Activated T-cell treated with anti-CD3 and anti-CD28 coated beads, Interleukin-2, amount 50 U/mL, for 48 hours (primary cell): ENCODE data around the gene SLC30A7.
"Not testable (repeated sequence)": the region's sequence is repeated elsewhere in the genome, so short reads cannot be mapped to it uniquely, and the experiment has no call there.

Experiments
- DNase-seq, 2 experiments: peaks; one replicate each; pipeline ENCODE4 v3.0.0-alpha.2; 2020

Gene SLC30A7

DNA sequence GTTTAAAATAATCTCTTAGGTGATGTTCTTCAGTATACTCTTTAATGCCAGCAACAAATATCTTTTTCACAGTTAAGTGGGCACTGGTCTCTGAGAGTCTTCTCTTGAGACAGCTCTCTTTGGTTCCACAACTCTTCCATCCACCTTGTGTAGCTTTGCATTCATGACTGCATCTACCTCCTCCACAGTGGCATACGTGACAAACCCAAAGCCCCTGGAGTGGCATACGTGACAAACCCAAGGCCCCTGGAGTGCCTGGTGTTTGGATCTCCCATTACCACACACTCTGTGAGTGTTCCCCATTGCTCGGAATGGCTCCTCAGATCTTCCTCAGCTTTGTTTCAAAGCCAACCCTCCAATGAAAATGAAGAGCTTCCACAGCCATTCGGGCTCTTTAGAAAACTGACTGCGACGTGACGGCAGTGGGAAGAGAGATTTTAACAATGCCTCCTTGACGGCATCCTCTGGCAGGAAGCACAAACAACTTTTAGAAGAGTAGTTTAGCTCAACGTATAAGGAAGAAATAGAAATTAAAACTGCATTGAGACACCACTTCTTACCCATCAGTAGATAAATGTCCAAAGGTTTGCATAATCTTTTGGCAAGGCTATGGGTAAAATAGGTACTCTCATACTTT is 45.8 kb downstream of the SLC30A7 start:
- DNase-seq, result no peak

DNA sequence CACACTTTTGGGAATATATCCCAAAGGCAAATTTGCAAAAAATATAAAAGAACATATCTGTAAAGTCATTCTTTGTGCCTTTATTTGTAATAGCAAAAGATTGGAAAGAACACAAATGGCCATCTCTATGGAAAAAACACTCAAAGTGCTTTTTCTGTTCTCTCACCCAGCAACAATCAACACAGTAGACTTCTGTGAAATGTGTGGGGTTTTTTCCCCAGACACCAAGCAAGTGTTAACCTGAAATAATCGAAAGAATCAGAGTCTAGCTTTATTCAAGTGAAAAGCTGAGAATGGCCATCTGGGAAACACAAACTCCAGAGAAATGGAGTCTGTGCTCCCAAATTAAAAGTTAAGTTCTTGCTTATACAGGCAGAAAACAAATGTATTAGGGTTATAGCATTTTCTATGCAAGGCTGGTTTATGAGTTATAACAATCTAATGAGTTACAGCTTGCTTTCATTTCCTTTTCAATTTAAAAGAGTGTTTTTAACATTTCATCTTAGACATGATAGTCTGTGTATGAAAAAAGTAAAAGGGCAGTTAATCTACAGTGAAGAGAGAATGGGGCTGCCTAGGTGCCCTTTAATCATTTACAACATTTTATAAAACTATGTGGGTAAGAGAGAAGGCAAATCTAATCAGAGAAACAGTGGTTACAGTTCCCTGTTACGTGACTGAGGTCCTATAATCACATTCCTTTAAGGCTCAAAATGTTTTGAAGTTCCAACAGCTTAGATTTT is 46.6 kb downstream of the SLC30A7 start:
- no peak for DNase-seq

DNA sequence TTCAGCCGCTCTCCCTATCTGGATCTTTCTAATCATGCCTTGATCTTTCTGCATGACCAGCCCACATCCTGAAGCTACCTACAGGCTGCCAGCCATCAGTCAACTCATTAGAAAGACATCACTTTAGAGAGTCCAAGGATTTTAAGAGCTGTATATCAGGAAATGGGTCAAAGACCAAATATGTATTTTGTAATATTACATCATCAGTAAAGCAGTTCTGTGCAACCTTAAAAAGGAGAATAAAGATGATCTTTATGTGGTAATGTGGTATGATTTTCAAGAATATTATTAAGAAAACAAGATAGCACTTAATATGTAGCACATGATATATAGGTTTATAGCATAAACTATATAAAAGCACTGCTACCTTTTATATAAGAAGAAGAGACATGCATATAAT is 47.6 kb downstream of the SLC30A7 start:
- DNase-seq, result no peak

DNA sequence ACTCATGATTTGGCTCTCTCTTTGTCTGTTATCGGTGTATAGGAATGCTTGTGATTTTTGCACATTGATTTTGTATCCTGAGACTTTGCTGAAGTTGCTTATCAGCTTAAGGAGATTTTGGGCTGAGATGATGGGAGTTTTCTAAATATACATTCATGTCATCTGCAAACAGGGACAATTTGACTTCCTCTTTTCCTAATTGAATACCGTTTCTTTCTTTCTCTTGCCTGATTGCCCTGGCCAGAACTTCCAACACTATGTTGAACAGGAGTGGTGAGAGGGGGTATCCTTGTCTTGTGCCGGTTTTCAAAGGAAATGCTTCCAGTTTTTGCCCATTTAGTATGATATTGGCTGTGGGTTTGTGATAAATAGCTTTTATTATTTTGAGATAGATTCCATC is 50.2 kb downstream of the SLC30A7 start:
- not testable (repeated sequence) for DNase-seq

DNA sequence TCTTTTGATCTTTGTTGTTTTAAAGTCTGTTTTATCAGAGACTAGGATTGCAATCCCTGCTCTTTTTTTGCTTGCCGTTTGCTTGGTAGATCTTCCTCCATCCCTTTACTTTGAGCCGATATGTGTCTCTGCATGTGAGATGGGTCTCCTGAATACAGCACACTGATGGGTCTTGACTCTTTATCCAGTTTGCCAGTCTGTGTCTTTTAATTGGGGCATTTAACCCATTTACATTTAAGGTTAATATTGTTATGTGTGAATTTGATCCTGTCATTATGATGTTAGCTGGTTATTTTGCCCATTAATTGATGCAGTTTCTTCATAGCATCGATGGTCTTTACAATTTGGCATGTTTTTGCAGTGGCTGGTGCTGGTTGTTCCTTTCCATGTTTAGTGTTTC is 51.9 kb downstream of the SLC30A7 start:
- DNase-seq, result not testable (repeated sequence)

DNA sequence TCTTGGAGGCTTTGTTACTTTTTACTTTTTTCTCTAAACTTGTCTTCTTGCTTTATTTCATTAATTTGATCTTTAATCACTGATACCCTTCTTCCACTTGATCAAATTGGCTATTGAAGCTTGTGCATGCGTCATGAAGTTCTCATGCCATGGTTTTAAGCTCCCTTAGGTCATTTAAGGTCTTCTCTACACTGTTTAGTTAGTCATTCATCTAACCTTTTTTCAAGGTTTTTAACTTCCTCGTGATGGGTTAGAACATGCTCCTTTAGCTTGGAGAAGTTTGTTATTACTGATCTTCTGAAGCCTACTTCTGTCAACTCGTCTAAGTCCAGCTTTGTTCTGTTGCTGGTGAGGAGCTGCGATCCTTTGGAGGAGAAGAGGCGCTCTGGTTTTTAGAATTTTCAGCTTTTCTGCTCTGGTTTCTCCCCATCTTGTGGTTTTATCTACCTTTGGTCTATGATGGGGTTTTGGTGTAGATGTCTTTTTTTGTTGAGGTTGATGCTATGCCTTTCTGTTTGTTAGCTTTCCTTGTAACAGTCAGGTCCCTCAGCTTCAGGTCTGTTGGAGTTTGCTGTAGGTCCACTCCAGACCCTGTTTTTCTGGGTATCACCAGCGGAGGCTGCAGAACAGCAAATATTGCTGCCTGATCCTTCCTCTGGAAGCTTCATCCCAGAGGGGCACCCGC is 53.0 kb downstream of the SLC30A7 start:
- DNase-seq, result not testable (repeated sequence)

DNA sequence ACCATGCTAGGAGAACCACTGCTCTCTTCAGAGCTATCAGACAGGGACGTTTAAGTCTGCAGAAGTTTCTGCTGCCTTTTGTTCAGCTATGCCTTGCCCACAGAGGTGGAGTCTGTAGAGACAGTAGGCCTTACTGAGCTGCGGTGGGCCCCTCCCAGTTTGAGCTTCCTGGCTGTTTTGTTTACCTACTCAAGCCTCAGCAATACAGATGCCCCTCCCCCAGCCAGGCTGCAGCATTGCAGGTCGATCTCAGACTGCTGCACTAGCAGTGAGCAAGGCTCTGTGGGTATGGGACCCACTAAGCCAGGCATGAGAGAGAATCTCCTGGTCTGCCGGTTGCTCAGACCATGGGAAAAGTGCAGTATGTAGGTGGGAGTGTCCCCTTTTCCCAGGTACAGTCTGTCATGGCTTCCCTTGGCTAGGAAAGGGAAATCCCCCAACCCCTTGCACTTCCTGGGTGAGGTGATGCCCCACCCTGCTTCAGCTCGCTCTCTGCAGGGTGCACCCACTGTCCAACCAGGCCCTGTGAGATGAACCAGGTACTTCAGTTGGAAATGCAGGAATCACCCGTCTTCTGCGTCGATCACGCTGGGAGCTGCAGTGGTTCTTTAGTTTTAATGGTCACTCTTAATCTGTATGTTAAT is 53.7 kb downstream of the SLC30A7 start:
- peak; percentile 33 to 46 for DNase-seq

DNA sequence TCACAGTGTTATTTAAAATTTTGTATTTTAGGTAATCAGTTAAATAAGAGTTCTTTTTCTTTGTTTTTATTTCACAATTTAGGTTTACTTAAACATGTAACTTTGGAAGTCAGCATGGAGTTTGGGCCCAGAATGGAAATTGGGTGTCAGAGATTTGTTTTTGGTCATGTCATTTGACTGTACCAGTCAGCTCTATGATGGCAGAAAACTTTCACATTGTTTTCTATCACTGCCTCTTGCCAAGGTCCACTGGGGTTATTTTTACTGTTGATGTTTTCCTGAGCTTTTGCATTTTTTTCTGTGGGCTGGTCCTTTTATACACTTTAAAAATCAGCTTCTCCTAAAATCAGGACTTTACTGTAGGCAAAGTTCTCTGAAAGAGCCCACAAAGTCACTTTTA is 54.4 kb downstream of the SLC30A7 start:
- DNase-seq, result no peak

DNA sequence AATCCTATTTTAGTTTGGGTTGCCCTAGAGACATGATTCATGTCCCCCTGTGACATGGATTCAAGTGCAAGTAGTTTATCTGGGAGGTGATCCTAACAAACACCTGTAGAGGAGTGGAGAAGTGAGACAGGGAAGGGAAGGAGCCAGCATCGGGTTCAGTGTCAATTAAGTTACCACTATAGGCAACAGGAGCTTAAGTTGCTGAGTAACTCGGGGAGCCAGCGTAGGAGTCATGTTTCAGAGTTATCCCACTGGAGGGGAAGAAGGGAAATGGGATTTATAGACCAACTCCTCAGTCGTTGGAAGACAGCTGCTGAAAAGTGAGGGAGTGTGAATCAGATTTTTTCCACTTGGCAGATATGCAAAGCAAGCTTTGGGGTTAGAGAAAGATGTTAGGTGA is 54.9 kb downstream of the SLC30A7 start:
- no peak for DNase-seq

DNA sequence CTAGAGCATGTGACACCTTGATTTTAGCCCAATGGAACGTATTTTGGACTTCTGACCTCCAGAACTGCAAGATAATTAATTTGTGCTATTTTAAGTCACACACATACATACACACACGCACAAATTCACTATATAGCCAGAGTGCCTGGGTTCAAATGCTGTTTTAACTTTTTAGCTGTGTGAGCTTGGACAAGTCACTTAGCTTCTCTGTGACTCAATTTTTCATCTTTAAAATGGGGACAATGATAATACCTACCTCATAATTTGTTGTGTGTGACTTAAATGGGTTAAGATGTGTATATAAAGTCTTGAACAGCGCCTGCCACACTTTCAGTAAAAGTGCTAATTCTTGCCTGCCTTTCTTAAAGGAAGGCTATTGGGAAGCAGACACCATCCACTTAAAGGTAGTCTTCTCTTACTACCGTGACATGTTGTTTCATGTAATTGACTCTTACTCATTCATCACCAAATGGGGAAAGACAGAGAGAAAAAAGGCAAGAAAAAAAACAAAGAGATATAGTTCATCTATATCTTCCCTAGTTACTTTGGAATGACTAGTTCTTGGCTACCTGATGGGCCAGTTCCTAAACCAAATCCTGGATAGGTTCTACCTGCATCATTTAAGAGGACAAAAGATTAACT is 56.3 kb downstream of the SLC30A7 start:
- no peak for DNase-seq

DNA sequence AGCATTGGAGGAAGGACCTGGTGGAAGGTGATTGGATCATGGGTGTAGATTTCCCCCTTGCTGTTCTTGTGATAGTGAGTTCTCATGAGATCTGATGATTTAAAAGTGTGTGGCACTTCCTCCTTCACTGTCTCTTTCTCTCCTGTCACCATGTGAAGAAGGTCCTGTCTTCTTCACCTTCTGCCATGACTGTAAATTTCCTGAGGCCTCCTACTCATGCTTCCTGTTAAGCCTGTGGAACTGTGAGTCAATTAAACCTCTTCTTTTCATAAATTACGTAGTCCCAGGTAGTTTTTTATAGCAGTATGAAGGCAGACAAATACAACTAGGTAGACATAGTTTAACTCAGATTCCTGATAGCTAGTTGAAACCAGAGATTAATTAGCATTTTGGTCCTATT is 57.1 kb downstream of the SLC30A7 start:
- not testable (repeated sequence) for DNase-seq

DNA sequence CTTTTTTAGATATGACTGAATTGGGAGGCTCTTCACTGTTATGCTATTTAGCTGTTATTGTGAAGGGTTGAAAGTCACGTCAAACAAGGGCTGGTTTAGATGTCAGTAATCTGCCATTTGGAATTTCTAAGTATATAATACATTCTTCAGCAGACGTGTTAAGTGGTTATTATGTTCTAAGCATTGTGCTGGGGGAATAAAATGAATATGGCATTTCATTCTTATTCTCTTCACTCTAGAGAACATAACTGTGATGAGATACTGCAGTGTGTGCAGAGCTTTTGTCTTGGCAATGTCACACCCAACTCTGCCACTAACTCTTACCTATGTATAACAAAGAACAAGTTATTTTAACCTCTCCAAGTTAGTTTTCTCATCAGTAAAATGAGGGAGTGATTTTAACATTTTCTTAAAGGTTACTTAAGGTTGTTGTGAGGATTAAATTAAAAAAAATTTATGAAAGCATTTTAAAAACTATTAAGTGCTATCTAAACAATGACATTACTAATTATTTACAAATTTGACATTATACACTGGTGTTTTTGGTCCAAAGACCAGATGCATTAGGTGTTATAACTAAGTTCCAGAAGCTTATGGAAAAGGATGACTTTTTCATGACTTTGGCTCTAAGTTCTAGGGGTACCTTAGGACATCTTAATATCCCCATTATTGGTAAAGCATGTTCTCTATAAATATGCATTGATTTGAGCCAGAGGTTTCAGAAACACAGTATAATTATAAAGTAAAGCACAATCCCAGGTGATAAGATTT is 58.3 kb downstream of the SLC30A7 start:
- no peak for DNase-seq

DNA sequence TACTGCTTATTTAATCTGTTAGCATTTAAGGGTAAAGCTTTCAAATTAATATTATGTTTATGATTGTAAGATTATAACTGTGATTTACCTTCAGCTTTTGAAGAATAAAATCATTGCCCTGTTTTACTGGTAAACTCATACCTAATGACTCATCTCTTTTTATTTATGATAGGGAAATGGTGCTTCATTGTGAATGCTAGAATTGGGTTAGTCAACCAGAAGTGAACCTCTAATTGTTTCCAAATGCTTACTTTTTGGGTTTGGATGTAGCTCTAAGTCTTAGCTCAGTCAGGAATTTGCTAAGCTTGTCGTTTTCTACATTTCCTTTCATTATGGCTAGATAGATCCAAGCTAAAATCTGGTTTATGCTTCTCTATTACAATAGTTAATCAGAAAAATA is 59.4 kb downstream of the SLC30A7 start:
- no peak for DNase-seq

DNA sequence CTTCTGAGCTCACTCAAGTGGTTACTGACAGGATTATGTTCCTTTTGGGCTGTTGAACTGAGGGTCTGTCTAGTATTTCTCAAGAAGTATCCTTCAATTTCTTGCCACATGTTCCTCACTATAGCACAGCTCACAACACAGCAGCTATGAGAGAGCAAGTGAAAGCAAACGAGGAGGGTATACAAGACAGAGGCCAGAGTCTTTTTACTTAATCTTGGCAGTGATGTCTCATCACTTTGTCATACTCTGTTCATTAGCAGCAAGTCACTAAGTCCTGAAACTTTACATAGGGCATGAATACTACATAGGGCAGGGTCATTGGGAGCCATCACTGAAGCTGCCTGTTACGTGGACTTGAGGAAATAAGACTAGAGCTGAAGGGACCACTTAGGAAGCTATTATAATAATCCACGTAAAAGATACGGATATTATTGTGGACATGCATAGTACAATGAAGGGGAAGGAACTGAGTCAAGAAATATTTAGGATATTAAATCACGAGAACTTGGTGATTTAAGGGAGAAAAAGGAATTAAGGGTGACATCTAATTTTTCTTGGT is 63.7 kb downstream of the SLC30A7 start:
- DNase-seq, result no peak

DNA sequence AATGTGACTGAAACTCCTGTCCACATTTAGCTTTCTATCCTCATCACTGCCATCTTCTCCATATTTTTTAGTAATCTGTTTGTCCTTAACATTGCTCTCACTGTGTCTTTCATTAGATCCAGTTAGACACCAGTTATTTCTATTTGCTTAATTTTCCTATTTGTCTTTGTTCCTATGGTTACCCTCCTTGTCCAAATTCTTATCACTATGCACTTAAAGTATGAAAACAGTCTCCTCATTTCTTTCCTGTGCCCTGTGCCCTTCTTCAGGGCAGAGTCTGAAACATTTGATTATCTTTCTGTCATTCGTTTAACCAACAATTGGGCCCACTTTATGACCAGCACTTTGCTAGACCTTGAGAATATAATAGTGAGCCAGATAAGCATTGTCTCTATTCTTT is 64.2 kb downstream of the SLC30A7 start:
- no peak for DNase-seq

DNA sequence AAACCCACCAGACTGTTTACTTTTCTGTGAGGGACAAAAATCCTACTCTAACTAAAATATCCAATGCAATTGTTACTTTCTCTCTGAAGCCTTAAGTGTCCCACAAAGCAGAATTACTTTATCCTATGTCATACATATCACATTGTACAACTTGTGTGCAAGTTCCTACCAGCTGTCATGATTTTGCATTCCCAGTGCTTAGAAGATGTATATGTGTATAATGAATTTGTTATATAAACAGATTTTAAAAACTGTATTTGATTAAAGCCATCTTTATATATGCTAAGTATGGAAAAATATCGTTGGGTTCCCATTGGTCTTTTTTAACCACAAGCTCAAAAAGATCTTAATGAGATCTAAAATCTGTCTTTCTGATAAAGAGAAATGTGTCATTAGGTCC is 72.7 kb downstream of the SLC30A7 start:
- no peak for DNase-seq

DNA sequence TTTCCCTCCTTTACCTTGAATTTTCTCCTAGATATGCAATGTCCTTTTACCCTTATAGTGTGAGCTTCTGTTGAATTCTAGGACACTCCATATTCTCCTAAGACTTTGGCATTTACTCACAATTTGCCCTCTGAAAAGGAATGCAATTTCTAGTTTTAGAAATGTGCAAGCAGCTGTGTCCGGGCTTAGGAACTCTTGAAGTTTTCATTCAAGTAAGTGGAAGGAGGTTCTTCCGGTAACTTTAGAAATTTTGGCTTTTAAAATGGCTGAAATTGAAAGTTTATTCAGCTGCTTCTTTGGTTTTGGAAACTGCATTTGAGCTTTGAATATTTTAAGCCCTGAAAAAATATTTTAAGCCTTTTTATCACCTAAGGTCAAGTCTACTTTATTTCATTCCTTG is 73.4 kb downstream of the SLC30A7 start:
- no peak for DNase-seq

DNA sequence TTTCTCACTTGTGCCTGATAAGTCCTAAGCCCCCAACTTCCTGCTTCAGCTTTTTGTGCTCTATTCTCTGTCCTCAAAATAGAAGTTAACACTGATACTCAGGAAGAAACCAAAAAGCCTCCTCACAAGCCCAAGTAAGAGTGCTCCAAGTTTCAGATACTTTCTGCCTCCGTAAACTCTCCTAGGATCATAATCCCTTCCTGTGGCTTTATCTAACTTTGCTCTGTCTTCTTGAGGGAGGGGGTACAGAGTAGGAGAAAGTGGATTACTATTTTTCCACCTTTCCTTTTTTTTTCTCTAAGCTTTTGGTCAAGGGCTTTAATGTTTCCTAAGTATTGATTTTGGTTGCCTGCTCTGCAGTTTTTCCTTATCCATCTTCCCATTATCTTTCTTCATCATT is 75.1 kb downstream of the SLC30A7 start:
- no peak for DNase-seq

DNA sequence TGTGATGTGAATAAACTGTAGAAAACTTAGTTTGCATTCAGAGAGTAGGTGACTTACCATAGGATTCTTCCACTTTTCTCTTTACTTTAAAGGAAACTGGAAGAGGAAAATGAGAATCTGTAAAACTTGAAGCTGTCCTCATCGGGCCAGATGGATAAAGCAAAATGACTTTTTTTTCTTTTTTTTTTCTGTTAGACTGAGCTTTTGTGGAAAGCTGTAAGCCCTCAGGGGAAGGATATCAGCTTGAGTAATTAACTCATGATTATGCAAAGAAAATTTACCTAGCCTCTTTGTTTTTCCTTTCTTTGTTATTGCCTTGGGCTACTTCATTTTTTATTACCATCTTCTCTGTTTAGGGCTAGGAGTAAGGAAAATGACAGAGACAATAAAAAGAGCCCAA is 76.3 kb downstream of the SLC30A7 start:
- DNase-seq, result no peak

DNA sequence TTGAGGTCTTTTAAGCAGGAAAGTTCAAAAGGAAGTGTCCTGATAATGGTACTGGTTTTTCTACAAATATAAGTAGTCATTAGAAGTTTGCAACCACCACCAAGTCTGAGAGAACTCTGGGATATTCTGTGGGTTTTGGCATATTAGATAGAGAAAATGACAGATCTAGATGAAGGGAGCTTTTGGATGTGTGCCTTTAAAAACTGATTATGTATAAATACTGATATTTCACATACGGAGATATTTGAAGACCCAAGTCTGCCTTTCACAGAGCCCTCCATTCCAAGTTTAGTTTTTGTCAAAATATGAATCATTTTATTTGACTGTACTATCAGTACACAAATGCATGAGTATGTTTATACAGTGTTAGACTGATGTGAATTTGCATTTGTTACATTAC is 81.0 kb downstream of the SLC30A7 start:
- DNase-seq, result no peak

DNA sequence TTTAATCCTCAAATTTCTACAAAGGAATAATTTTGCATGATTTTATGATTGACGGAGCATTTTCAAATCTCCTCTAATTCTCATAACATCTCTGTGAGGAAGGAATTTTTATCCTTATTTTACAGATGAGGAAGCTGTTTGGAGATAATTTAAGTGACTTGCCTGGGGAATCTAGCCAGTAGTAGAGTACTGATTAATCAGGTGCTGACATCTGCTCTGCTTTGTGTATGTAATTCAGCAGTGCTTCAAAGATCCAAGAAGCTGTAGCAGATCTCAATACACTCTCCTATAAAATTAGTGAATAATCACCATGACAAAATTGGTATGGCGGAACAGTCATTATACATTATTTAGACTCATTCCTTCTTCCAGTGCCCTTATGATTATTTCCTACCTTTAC is 83.7 kb downstream of the SLC30A7 start:
- DNase-seq, result no peak

DNA sequence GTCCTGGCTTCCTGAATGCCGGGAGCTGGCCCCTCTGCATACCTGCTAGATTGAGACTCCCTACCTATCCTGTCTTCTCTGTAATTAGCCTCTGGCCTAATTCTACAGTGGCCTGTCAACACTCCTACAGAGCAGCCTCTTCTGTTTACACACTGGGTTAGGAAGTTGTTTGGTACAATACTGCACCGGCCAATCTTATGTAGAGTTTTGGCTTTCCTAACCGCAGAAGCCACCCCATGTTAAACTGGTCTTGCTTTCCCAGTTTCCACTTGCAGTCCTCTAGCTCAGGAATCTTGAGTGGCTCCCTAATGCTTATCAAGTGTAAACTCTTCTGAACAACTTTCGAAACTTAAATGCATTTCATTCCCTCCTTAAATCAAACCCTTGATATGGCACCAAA is 86.9 kb downstream of the SLC30A7 start:
- no peak for DNase-seq
